ENCODE data around the gene NDUFA1. TPM values are rescaled to one million over a fixed set of nuclear protein-coding genes. Genes with fewer than 3 reads are reported as not detected.

The NDUFA1 gene
- total and polyA plus RNA-seq, 10 of the 15 experiments (the other 5 are each of a cell fraction or from before 2014, with no cell fraction given): 113 to 1,113 (median 306) TPM

DNA sequence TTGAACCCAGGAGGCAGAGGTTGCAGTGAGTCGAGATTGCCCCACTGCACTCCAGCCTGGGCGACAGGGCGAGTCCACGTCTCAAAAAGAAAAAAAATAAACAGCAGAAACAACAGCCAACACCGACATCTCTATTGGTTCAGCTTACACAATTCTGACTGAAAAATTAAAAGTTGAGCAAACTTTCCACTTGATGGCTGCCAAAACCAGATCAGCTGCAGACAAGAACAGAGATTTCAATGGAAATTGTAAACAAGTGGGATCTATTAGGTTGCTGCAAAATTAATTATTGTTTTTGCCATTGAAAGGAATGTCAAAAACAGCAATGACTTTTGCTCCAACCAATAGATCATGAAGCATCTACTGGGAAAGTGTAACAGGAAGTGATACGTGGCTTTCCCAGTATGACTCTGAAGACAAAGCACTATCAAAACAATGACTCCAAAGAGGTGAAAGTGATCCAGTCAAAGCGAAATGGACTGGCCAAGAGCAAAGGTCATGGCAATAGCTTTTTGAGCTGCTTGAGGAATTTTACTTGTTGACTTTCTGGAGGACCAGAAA is 45.2 kb upstream of the NDUFA1 start (continued):
- TF ChIP-seq, protein P1, sequence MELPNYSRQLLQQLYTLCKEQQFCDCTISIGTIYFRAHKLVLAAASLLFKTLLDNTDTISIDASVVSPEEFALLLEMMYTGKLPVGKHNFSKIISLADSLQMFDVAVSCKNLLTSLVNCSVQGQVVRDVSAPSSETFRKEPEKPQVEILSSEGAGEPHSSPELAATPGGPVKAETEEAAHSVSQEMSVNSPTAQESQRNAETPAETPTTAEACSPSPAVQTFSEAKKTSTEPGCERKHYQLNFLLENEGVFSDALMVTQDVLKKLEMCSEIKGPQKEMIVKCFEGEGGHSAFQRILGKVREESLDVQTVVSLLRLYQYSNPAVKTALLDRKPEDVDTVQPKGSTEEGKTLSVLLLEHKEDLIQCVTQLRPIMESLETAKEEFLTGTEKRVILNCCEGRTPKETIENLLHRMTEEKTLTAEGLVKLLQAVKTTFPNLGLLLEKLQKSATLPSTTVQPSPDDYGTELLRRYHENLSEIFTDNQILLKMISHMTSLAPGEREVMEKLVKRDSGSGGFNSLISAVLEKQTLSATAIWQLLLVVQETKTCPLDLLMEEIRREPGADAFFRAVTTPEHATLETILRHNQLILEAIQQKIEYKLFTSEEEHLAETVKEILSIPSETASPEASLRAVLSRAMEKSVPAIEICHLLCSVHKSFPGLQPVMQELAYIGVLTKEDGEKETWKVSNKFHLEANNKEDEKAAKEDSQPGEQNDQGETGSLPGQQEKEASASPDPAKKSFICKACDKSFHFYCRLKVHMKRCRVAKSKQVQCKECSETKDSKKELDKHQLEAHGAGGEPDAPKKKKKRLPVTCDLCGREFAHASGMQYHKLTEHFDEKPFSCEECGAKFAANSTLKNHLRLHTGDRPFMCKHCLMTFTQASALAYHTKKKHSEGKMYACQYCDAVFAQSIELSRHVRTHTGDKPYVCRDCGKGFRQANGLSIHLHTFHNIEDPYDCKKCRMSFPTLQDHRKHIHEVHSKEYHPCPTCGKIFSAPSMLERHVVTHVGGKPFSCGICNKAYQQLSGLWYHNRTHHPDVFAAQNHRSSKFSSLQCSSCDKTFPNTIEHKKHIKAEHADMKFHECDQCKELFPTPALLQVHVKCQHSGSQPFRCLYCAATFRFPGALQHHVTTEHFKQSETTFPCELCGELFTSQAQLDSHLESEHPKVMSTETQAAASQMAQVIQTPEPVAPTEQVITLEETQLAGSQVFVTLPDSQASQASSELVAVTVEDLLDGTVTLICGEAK (IDR thresholded peaks at IDR 0.05; ENCODE audit: borderline replicate concordance): no peak
- no peak for TF ChIP-seq JUND (IDR thresholded peaks at IDR 0.05; ENCODE audit: low read depth, low read length)
- TF ChIP-seq, protein P2, sequence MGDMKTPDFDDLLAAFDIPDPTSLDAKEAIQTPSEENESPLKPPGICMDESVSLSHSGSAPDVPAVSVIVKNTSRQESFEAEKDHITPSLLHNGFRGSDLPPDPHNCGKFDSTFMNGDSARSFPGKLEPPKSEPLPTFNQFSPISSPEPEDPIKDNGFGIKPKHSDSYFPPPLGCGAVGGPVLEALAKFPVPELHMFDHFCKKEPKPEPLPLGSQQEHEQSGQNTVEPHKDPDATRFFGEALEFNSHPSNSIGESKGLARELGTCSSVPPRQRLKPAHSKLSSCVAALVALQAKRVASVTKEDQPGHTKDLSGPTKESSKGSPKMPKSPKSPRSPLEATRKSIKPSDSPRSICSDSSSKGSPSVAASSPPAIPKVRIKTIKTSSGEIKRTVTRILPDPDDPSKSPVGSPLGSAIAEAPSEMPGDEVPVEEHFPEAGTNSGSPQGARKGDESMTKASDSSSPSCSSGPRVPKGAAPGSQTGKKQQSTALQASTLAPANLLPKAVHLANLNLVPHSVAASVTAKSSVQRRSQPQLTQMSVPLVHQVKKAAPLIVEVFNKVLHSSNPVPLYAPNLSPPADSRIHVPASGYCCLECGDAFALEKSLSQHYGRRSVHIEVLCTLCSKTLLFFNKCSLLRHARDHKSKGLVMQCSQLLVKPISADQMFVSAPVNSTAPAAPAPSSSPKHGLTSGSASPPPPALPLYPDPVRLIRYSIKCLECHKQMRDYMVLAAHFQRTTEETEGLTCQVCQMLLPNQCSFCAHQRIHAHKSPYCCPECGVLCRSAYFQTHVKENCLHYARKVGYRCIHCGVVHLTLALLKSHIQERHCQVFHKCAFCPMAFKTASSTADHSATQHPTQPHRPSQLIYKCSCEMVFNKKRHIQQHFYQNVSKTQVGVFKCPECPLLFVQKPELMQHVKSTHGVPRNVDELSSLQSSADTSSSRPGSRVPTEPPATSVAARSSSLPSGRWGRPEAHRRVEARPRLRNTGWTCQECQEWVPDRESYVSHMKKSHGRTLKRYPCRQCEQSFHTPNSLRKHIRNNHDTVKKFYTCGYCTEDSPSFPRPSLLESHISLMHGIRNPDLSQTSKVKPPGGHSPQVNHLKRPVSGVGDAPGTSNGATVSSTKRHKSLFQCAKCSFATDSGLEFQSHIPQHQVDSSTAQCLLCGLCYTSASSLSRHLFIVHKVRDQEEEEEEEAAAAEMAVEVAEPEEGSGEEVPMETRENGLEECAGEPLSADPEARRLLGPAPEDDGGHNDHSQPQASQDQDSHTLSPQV (IDR thresholded peaks at IDR 0.05): no peak
- TF ChIP-seq YY1 (IDR thresholded peaks at IDR 0.05; ENCODE audit: low read depth, low read length): no peak
